ENCODE data around the gene EXOC3L4.
A peak's percentile ranks its signal among the peaks of the same experiment; 100 is the strongest.
"Not testable (repeated sequence)": the region's sequence is repeated elsewhere in the genome, so short reads cannot be mapped to it uniquely, and the experiment has no call there.

EXOC3L4 gene

GRCh38 chr14:103109535-103110441 is 15.3 kb downstream of the EXOC3L4 start:
- H3K4me3 ChIP-seq (ENCODE audit: low read depth, low read length): peak overlapping the region; percentile 27; the same call in 1 of the 2 replicates
- TF ChIP-seq CTCF (IDR thresholded peaks at IDR 0.05; ENCODE audit: low read depth, low read length): no peak

- TF ChIP-seq CTCF (IDR thresholded peaks at IDR 0.05; ENCODE audit: low read depth, low read length): no peak
- no peak overlapping the region for H3K4me3 ChIP-seq (ENCODE audit: low read depth, low read length)
Measured at GRCh38 chr14:103110681-103111231, 16.2 kb downstream of the EXOC3L4 start.

- no peak overlapping the region for H3K4me3 ChIP-seq (ENCODE audit: low read depth, low read length)
- TF ChIP-seq CTCF (IDR thresholded peaks at IDR 0.05; ENCODE audit: low read depth, low read length): no peak
Measured at GRCh38 chr14:103111232-103111868, 16.8 kb downstream of the EXOC3L4 start.

GRCh38 chr14:103112400-103113243 is 18.1 kb downstream of the EXOC3L4 start:
- H3K4me3 ChIP-seq (ENCODE audit: low read depth, low read length): no peak overlapping the region
- TF ChIP-seq CTCF (IDR thresholded peaks at IDR 0.05; ENCODE audit: low read depth, low read length): no peak

GRCh38 chr14:103113303-103113702 is 18.8 kb downstream of the EXOC3L4 start:
- no peak for TF ChIP-seq CTCF (IDR thresholded peaks at IDR 0.05; ENCODE audit: low read depth, low read length)
- no peak overlapping the region for H3K4me3 ChIP-seq (ENCODE audit: low read depth, low read length)

- TF ChIP-seq CTCF (IDR thresholded peaks at IDR 0.05; ENCODE audit: low read depth, low read length): no peak
- H3K4me3 ChIP-seq (ENCODE audit: low read depth, low read length): no peak overlapping the region
Measured at GRCh38 chr14:103113774-103114173, 19.2 kb downstream of the EXOC3L4 start.

GRCh38 chr14:103115086-103115679 is 20.7 kb downstream of the EXOC3L4 start:
- not testable (repeated sequence) for H3K4me3 ChIP-seq (ENCODE audit: low read depth, low read length)
